SU-DHL-6 (cell line): Measurements from ENCODE around the gene PRR18.

Experiments used
- CTCF ChIP-seq: fragments of 200-600 bp; sonication (generic); IDR thresholded peaks from one replicate; pipeline ENCODE4 v1.5.1; 2017; ENCODE audit warnings: antibody characterized with exemption, mild to moderate bottlenecking, low read length, moderate library complexity; ENCODE audit not compliant: insufficient read depth, poor library complexity, severe bottlenecking
- EZH2phosphoT487 ChIP-seq: fragments of 200-600 bp; sonication (generic), shearing (Covaris generic); conservative IDR thresholded peaks from 2 replicates; pipeline ENCODE4 v1.6.1; 2018; ENCODE audit warnings: mild to moderate bottlenecking, antibody characterized with exemption, low read length, moderate library complexity, mixed read lengths

GRCh38 chr6:166285233-166285632 is 23.0 kb downstream of the PRR18 start:
- TF ChIP-seq CTCF (no peak), EZH2phosphoT487 (no peak)
